Tracheal epithelial cell (primary cell): ENCODE measurements around the gene PARVG. TPM values are rescaled to one million over a fixed set of nuclear protein-coding genes. Genes with fewer than 3 reads are reported as not detected.

ENCODE experiments used
- total RNA-seq: library from RNA; depleted of rRNA; stranded (reverse); fragments of >200 nt; gene quantifications from 2 replicates; pipeline ENCODE4 v1.2.1, GENCODE V29; 2014

The PARVG gene, protein sequence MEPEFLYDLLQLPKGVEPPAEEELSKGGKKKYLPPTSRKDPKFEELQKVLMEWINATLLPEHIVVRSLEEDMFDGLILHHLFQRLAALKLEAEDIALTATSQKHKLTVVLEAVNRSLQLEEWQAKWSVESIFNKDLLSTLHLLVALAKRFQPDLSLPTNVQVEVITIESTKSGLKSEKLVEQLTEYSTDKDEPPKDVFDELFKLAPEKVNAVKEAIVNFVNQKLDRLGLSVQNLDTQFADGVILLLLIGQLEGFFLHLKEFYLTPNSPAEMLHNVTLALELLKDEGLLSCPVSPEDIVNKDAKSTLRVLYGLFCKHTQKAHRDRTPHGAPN
- not detected in 2 replicates for total RNA-seq

DNA sequence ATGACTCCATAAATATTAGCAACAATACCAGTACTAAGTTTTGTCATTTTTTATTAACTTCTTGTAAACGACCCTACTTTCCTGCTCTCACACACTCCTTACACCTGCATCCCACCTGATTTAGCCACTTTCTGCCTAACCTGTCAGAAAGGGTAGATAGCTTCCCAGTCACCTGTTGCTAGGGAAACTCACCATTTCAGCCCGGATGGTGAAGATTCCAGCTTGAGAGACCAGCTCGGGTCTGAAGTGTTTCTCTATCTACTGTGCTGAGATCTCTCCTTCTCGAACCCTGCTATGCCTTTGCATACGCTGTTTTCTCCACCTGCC is at the start of gene PARVG:
PARVG (plus strand) TSS at position 220 of the 327 bp plus-strand sequence. CDS start 2,405 bp downstream, outside the sequence.

Other genes starting within 250 kb of the PARVG start
- 28.8 and 34.5 TPM in 2 replicates for gene SAMM50, start 225.5 kb upstream of the PARVG start, total RNA-seq
- gene PARVB, start 156.6 kb upstream of the PARVG start, total RNA-seq = 11.1 and 23.9 TPM in 2 replicates
- gene SHISAL1, start 132.0 kb downstream of the PARVG start, total RNA-seq = 0.96 TPM in 1 of 2 replicates, not detected in the other